H1 (cell line): ENCODE results near the gene DEDD2. TPM values are rescaled to one million over a fixed set of nuclear protein-coding genes. Genes with fewer than 3 reads are reported as not detected.
A peak's percentile ranks its signal among the peaks of the same experiment; 100 is the strongest.

Experiments used
- BACH1 ChIP-seq: IDR thresholded peaks from 2 replicates; pipeline ENCODE4 v1.6.1; 2012; ENCODE audit warnings: low read length, improper control_type of control experiment
- CHD1 ChIP-seq: IDR thresholded peaks from 2 replicates; pipeline ENCODE4 v1.6.1; 2012; ENCODE audit warnings: low read depth, low read length, improper control_type of control experiment
- CREB1 ChIP-seq: IDR thresholded peaks from 2 replicates; pipeline ENCODE4 v1.6.1; 2012; ENCODE audit warnings: inconsistent platforms
- CTBP2 ChIP-seq: IDR thresholded peaks from 2 replicates; pipeline ENCODE4 v1.7.0; 2011; ENCODE audit warnings: borderline replicate concordance, mild to moderate bottlenecking, moderate library complexity, mixed read lengths, low read length; ENCODE audit not compliant: insufficient read depth, insufficient read length
- EZH2 ChIP-seq: fragments of 200-600 bp; sonication (generic); IDR thresholded peaks from 2 replicates; pipeline ENCODE4 v1.7.1; 2012; ENCODE audit warnings: low read depth, mild to moderate bottlenecking, moderate library complexity, low read length, inconsistent platforms; ENCODE audit not compliant: severe bottlenecking
- HDAC2 ChIP-seq, 2 experiments: fragments of 300-600 bp in 1 of 2; sonication (generic) in 1 of 2; IDR thresholded peaks; 2 replicates each; pipeline ENCODE4 v1.6.1; 2011 to 2012; ENCODE audit warnings: low read depth in 2 of 2, low read length in 2 of 2, mild to moderate bottlenecking in 2 of 2, moderate library complexity in 2 of 2, borderline replicate concordance in 1 of 2, inconsistent platforms in 1 of 2
- SAP30 ChIP-seq: fragments of 300-600 bp; sonication (generic); IDR thresholded peaks from 2 replicates; pipeline ENCODE4 v1.7.1; 2012; ENCODE audit warnings: low read length, moderate library complexity, mild to moderate bottlenecking, inconsistent platforms; ENCODE audit not compliant: insufficient read depth, insufficient replicate concordance
- polyA plus RNA-seq, 7 experiments: library from polyadenylated mRNA; depleted of rRNA in 3 of 7; stranded (reverse) in 5 of 7; unstranded in 2 of 7; fragments of >200 nt in 5 of 7; fragments of 200-250 nt in 2 of 7; gene quantifications; 1 replicate in 5 of 7; 2 replicates in 1 of 7; 4 replicates in 1 of 7; pipeline versions ENCODE4 v1.2.1 to v1.2.3, GENCODE V29; 2011 to 2013; ENCODE audit warnings: missing spikeins in 2 of 7, mixed read lengths in 2 of 7
- total RNA-seq: library from RNA; stranded (reverse); fragmentation: NEBNext Ultra II Directional; extraction: Animal tissue kit (Norgen Biotek cat#: 25700); gene quantifications from 2 replicates; pipeline ENCODE4 v1.2.1, GENCODE V29; 2021
- TF ChIP-seq, protein P1 (sequence below): fragments of 300-600 bp; sonication (generic); IDR thresholded peaks from 2 replicates; pipeline ENCODE4 v1.7.1; 2012; ENCODE audit warnings: low read length, moderate library complexity, mild to moderate bottlenecking, inconsistent platforms; ENCODE audit not compliant: insufficient replicate concordance
- TF ChIP-seq, protein P2 (sequence below): IDR thresholded peaks from 2 replicates; pipeline ENCODE4 v1.6.1; 2012; ENCODE audit warnings: inconsistent platforms

DEDD2 gene
- total and polyA plus RNA-seq, 2 of the 8 experiments (the other 6 are each of a cell fraction or from before 2014, with no cell fraction given), result 37.8 to 65.0 TPM

DNA sequence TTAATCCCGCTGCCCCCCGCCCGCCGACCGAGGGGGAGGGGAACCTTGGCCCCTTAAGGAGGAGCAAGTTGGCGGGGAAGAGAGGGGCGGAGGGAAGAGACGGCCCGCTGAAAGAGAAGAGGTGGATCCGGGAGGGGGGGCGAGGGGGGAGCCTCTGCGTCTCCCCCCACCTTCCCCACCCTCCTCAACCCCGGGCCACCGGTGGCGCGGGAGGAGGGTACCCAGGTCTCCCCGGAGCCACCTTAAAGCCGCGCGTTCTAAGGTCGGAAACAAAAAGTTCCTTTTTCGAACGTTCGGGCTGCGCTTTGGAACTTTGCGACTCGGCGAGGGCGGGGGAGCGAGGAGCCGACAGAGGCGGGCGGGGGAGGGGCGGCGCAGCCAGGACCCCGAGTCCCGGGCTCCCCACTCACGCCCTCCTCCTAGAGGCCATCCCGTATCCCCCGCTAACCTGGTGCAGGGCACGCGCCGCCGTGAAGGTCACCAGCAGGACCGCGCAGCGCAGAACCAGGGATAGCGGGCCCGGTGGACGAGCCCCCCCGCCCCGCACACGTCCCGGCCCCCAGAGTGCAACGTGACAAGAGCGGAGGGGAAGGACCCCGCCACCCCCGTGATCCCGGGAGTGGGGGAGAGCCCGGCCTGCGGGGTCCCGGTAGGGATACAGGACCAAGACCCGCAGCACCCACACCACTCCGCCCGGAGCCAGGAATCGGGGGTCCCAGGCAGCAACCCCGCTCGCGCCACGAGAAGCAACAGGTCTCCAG is 36.8 kb upstream of the DEDD2 start (continued):
- TF ChIP-seq, protein P1, sequence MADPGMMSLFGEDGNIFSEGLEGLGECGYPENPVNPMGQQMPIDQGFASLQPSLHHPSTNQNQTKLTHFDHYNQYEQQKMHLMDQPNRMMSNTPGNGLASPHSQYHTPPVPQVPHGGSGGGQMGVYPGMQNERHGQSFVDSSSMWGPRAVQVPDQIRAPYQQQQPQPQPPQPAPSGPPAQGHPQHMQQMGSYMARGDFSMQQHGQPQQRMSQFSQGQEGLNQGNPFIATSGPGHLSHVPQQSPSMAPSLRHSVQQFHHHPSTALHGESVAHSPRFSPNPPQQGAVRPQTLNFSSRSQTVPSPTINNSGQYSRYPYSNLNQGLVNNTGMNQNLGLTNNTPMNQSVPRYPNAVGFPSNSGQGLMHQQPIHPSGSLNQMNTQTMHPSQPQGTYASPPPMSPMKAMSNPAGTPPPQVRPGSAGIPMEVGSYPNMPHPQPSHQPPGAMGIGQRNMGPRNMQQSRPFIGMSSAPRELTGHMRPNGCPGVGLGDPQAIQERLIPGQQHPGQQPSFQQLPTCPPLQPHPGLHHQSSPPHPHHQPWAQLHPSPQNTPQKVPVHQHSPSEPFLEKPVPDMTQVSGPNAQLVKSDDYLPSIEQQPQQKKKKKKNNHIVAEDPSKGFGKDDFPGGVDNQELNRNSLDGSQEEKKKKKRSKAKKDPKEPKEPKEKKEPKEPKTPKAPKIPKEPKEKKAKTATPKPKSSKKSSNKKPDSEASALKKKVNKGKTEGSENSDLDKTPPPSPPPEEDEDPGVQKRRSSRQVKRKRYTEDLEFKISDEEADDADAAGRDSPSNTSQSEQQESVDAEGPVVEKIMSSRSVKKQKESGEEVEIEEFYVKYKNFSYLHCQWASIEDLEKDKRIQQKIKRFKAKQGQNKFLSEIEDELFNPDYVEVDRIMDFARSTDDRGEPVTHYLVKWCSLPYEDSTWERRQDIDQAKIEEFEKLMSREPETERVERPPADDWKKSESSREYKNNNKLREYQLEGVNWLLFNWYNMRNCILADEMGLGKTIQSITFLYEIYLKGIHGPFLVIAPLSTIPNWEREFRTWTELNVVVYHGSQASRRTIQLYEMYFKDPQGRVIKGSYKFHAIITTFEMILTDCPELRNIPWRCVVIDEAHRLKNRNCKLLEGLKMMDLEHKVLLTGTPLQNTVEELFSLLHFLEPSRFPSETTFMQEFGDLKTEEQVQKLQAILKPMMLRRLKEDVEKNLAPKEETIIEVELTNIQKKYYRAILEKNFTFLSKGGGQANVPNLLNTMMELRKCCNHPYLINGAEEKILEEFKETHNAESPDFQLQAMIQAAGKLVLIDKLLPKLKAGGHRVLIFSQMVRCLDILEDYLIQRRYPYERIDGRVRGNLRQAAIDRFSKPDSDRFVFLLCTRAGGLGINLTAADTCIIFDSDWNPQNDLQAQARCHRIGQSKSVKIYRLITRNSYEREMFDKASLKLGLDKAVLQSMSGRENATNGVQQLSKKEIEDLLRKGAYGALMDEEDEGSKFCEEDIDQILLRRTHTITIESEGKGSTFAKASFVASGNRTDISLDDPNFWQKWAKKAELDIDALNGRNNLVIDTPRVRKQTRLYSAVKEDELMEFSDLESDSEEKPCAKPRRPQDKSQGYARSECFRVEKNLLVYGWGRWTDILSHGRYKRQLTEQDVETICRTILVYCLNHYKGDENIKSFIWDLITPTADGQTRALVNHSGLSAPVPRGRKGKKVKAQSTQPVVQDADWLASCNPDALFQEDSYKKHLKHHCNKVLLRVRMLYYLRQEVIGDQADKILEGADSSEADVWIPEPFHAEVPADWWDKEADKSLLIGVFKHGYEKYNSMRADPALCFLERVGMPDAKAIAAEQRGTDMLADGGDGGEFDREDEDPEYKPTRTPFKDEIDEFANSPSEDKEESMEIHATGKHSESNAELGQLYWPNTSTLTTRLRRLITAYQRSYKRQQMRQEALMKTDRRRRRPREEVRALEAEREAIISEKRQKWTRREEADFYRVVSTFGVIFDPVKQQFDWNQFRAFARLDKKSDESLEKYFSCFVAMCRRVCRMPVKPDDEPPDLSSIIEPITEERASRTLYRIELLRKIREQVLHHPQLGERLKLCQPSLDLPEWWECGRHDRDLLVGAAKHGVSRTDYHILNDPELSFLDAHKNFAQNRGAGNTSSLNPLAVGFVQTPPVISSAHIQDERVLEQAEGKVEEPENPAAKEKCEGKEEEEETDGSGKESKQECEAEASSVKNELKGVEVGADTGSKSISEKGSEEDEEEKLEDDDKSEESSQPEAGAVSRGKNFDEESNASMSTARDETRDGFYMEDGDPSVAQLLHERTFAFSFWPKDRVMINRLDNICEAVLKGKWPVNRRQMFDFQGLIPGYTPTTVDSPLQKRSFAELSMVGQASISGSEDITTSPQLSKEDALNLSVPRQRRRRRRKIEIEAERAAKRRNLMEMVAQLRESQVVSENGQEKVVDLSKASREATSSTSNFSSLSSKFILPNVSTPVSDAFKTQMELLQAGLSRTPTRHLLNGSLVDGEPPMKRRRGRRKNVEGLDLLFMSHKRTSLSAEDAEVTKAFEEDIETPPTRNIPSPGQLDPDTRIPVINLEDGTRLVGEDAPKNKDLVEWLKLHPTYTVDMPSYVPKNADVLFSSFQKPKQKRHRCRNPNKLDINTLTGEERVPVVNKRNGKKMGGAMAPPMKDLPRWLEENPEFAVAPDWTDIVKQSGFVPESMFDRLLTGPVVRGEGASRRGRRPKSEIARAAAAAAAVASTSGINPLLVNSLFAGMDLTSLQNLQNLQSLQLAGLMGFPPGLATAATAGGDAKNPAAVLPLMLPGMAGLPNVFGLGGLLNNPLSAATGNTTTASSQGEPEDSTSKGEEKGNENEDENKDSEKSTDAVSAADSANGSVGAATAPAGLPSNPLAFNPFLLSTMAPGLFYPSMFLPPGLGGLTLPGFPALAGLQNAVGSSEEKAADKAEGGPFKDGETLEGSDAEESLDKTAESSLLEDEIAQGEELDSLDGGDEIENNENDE, result no peak
- TF ChIP-seq CREB1 (no peak), HDAC2 (IDR thresholded peaks at IDR 0.05; ENCODE audit: borderline replicate concordance in 1 of 2, low read depth in 2 of 2, low read length in 2 of 2) (0 out of 4 replicates have a peak, but pooled peaks of 1 of the 2 experiments have one; percentile 62), CHD1 (no peak), BACH1 (no peak), CTBP2 (no peak), EZH2 (no peak), SAP30 (no peak)
- TF ChIP-seq, protein P2, sequence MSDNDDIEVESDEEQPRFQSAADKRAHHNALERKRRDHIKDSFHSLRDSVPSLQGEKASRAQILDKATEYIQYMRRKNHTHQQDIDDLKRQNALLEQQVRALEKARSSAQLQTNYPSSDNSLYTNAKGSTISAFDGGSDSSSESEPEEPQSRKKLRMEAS, result no peak
